ENCODE results near the gene HAPLN2.

Gene HAPLN2

GRCh38 chr1:156640842-156641706 lies 21.9 kb downstream of the HAPLN2 start:
- TF ChIP-seq CTCF (IDR thresholded peaks at IDR 0.05; ENCODE audit: low read depth, low read length, missing control alignments): no peak
- DNase-seq (ENCODE audit: low read depth): no peak
- no peak overlapping the region for H3K4me3 ChIP-seq (ENCODE audit: low read depth, low read length)

GRCh38 chr1:156641761-156642264 lies 22.6 kb downstream of the HAPLN2 start, which contains the start of gene BCAN:
Gene BCAN, plus strand, starts transcription at chr1:156642117. Its CDS starts 3,938 bp downstream, at chr1:156646055.
- H3K4me3 ChIP-seq (ENCODE audit: low read depth, low read length): no peak within 1 kb of the TSS
- DNase-seq (ENCODE audit: low read depth): no peak
- no peak for TF ChIP-seq CTCF (IDR thresholded peaks at IDR 0.05; ENCODE audit: low read depth, low read length, missing control alignments)

GRCh38 chr1:156642265-156643048 lies 23.2 kb downstream of the HAPLN2 start:
- DNase-seq (ENCODE audit: low read depth): no peak
- H3K4me3 ChIP-seq (ENCODE audit: low read depth, low read length): no peak overlapping the region
- TF ChIP-seq CTCF (IDR thresholded peaks at IDR 0.05; ENCODE audit: low read depth, low read length, missing control alignments): no peak

GRCh38 chr1:156643049-156643777 lies 24.0 kb downstream of the HAPLN2 start:
- H3K4me3 ChIP-seq (ENCODE audit: low read depth, low read length): no peak overlapping the region
- no peak for DNase-seq (ENCODE audit: low read depth)
- TF ChIP-seq CTCF (IDR thresholded peaks at IDR 0.05; ENCODE audit: low read depth, low read length, missing control alignments): no peak

GRCh38 chr1:156643778-156644092 lies 24.5 kb downstream of the HAPLN2 start:
- no peak overlapping the region for H3K4me3 ChIP-seq (ENCODE audit: low read depth, low read length)
- TF ChIP-seq CTCF (IDR thresholded peaks at IDR 0.05; ENCODE audit: low read depth, low read length, missing control alignments): no peak
- no peak for DNase-seq (ENCODE audit: low read depth)

GRCh38 chr1:156644146-156644545 lies 24.9 kb downstream of the HAPLN2 start:
- no peak for TF ChIP-seq CTCF (IDR thresholded peaks at IDR 0.05; ENCODE audit: low read depth, low read length, missing control alignments)
- H3K4me3 ChIP-seq (ENCODE audit: low read depth, low read length): no peak overlapping the region
- no peak for DNase-seq (ENCODE audit: low read depth)

Data from GM12864 (cell line).